HCT116 (cell line): ENCODE measurements around the gene TBCCD1.

Experiments
- POLR2A ChIP-seq: IDR thresholded peaks from 2 replicates; pipeline ENCODE4 v1.7.0; 2011; ENCODE audit warnings: borderline replicate concordance; ENCODE audit not compliant: insufficient read depth, insufficient read length; ENCODE audit errors: extremely low read depth
- POLR2AphosphoS5 ChIP-seq: IDR thresholded peaks from 2 replicates; pipeline ENCODE4 v1.6.1; 2011; ENCODE audit warnings: mild to moderate bottlenecking, low read depth, low read length, moderate library complexity
- RAD21 ChIP-seq: IDR thresholded peaks from 2 replicates; pipeline ENCODE4 v1.6.1; 2012; ENCODE audit warnings: low read depth, mild to moderate bottlenecking
- TF ChIP-seq, protein P1 (sequence below): IDR thresholded peaks from 2 replicates; pipeline ENCODE4 v1.6.1; 2012; ENCODE audit warnings: low read depth
- TF ChIP-seq, protein P2 (sequence below), 3 experiments: fragments of 200-600 bp in 1 of 3; sonication (generic) in 1 of 3; IDR thresholded peaks in 2 of 3; conservative IDR thresholded peaks in 1 of 3; 2 replicates each; pipeline ENCODE4 v1.5.1; 2012 to 2017; ENCODE audit warnings: low read depth in 2 of 3, low read length in 2 of 3, antibody characterized with exemption in 1 of 3, borderline replicate concordance in 1 of 3, control low read depth in 1 of 3, mild to moderate bottlenecking in 1 of 3, mixed read lengths in 1 of 3, mixed run types in 1 of 3, moderate library complexity in 1 of 3; ENCODE audit not compliant: insufficient read depth in 1 of 3

DNA sequence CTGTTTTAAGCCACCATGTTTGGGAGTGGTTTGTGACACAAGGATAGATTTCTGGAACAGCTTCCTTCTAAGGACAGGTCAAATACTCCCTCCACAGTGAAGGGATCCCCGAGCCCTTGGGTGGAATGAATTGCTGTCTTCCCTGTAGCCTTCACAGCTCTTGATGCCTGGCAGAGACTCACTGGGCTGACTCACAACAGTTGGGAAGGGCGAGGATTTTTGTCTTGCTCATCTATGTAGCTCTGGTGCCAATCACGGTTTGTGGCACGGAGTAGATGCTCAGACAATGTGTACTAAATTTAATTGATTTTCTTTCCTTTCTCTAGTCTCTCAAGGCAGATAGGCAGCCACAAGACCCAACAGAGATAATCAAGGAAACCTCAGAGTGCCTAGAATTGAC lies 49.9 kb downstream of the TBCCD1 start:
- TF ChIP-seq, protein P1, sequence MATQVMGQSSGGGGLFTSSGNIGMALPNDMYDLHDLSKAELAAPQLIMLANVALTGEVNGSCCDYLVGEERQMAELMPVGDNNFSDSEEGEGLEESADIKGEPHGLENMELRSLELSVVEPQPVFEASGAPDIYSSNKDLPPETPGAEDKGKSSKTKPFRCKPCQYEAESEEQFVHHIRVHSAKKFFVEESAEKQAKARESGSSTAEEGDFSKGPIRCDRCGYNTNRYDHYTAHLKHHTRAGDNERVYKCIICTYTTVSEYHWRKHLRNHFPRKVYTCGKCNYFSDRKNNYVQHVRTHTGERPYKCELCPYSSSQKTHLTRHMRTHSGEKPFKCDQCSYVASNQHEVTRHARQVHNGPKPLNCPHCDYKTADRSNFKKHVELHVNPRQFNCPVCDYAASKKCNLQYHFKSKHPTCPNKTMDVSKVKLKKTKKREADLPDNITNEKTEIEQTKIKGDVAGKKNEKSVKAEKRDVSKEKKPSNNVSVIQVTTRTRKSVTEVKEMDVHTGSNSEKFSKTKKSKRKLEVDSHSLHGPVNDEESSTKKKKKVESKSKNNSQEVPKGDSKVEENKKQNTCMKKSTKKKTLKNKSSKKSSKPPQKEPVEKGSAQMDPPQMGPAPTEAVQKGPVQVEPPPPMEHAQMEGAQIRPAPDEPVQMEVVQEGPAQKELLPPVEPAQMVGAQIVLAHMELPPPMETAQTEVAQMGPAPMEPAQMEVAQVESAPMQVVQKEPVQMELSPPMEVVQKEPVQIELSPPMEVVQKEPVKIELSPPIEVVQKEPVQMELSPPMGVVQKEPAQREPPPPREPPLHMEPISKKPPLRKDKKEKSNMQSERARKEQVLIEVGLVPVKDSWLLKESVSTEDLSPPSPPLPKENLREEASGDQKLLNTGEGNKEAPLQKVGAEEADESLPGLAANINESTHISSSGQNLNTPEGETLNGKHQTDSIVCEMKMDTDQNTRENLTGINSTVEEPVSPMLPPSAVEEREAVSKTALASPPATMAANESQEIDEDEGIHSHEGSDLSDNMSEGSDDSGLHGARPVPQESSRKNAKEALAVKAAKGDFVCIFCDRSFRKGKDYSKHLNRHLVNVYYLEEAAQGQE = no peak
- TF ChIP-seq RAD21 (no peak), POLR2A (no peak), POLR2AphosphoS5 (no peak)
- TF ChIP-seq, protein P2, sequence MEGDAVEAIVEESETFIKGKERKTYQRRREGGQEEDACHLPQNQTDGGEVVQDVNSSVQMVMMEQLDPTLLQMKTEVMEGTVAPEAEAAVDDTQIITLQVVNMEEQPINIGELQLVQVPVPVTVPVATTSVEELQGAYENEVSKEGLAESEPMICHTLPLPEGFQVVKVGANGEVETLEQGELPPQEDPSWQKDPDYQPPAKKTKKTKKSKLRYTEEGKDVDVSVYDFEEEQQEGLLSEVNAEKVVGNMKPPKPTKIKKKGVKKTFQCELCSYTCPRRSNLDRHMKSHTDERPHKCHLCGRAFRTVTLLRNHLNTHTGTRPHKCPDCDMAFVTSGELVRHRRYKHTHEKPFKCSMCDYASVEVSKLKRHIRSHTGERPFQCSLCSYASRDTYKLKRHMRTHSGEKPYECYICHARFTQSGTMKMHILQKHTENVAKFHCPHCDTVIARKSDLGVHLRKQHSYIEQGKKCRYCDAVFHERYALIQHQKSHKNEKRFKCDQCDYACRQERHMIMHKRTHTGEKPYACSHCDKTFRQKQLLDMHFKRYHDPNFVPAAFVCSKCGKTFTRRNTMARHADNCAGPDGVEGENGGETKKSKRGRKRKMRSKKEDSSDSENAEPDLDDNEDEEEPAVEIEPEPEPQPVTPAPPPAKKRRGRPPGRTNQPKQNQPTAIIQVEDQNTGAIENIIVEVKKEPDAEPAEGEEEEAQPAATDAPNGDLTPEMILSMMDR (IDR thresholded peaks at IDR 0.05 in 2 of 3, conservative IDR thresholded peaks at IDR 0.05 in 1 of 3; ENCODE audit: borderline replicate concordance in 1 of 3, insufficient read depth in 1 of 3, low read depth in 2 of 3, low read length in 2 of 3) = no peak
